ENCODE data around the gene SPATA2. TPM values are rescaled to one million over a fixed set of nuclear protein-coding genes. Genes with fewer than 3 reads are reported as not detected.

Gene SPATA2
- total and polyA plus RNA-seq, 2 donors (not counting 3 experiments of a cell fraction or from before 2014, with no cell fraction given) = 4.9 to 6.1 TPM

- TF ChIP-seq GATA2 (IDR thresholded peaks at IDR 0.05; ENCODE audit: insufficient read depth, insufficient read length, low read depth, low read length) (no peak), EZH2 (IDR thresholded peaks at IDR 0.05; ENCODE audit: borderline replicate concordance, low read depth, low read length, severe bottlenecking) (no peak), JUN (IDR thresholded peaks at IDR 0.05; ENCODE audit: borderline replicate concordance, insufficient read depth, insufficient read length, low read depth) (no peak), CTCF (IDR thresholded peaks at IDR 0.05; ENCODE audit: extremely low read depth in 1 of 2, insufficient read depth in 1 of 2, low read depth in 1 of 2, low read length in 2 of 2) (no peak), MAX (IDR thresholded peaks at IDR 0.05; ENCODE audit: insufficient read depth, insufficient read length) (no peak), POLR2AphosphoS5 (IDR thresholded peaks at IDR 0.05; ENCODE audit: insufficient read depth, low read depth, low read length) (no peak), FOS (IDR thresholded peaks at IDR 0.05; ENCODE audit: borderline replicate concordance, insufficient read depth, low read length) (no peak), POLR2A (IDR thresholded peaks at IDR 0.05; ENCODE audit: low read depth, low read length) (no peak), MYC (IDR thresholded peaks at IDR 0.05; ENCODE audit: low read depth, low read length) (no peak)
- no peak overlapping the region for H3K4me2 ChIP-seq (ENCODE audit: insufficient read depth, low read length)
- H3K27ac ChIP-seq (ENCODE audit: insufficient read depth, low read depth, low read length) = no peak overlapping the region
- FAIRE-seq (no peak), DNase-seq (ENCODE audit: low read depth, low spot score) (no peak)
- H3K4me1 ChIP-seq (ENCODE audit: control insufficient read depth, extremely low read depth, insufficient read depth, low read length) = peaks cover 20% of the 10 kb centered on the region
- CTCF ChIA-PET = interaction anchor here (0.6 to 6.6 kb wide), 29 partner anchors 9 to 502 kb away, joined by 3 to 69 read pairs (median 6); no protein-coding TSS in a partner anchor
- no peaks in the 10 kb centered on the region for H3K79me2 ChIP-seq (ENCODE audit: control insufficient read depth, insufficient read depth, low read length)
- no peaks in the 10 kb centered on the region for H3K27me3 ChIP-seq (ENCODE audit: control insufficient read depth in 2 of 2, insufficient read depth in 2 of 2, low read length in 2 of 2)
- POLR2A ChIA-PET = no interaction called here
- H2AFZ ChIP-seq (ENCODE audit: low read depth, low read length) = no peak overlapping the region
- H3K9me3 ChIP-seq (replicated peaks; ENCODE audit: control insufficient read depth, insufficient read depth, low read length) = no peaks in the 10 kb centered on the region
- H4K20me1 ChIP-seq (replicated peaks; ENCODE audit: control insufficient read depth, extremely low read depth, insufficient read depth, low read length) = no peaks in the 10 kb centered on the region
- no TSS peak for BruUV-seq (replicated peaks)
- intact Hi-C loops (cut with micrococcal nuclease) = loop anchor here (1.0 kb wide), 2 partner anchors 276 to 346 kb away; no protein-coding TSS in a partner anchor
- dilution Hi-C loops (cut with MboI; ENCODE audit: extremely low pct_ligation_motif_present, low sequenced_read_pairs) = no loop called here
- H3K9me1 ChIP-seq (replicated peaks; ENCODE audit: control insufficient read depth, extremely low read depth, insufficient read depth, low read length) = no peaks in the 10 kb centered on the region
- no peak overlapping the region for H3K9ac ChIP-seq (replicated peaks; ENCODE audit: extremely low read depth, insufficient read depth, low read length)
- peaks cover 0 to 13% of the 10 kb centered on the region in 2 experiments for H3K36me3 ChIP-seq (ENCODE audit: control insufficient read depth in 2 of 2, extremely low read depth in 1 of 2, insufficient read depth in 2 of 2, low read length in 2 of 2)
- no peak overlapping the region for H3K4me3 ChIP-seq (replicated peaks in 1 of 3; ENCODE audit: insufficient read depth in 1 of 3, low read depth in 1 of 3, low read length in 3 of 3)
These were observed 27.8 kb downstream of the SPATA2 start for GRCh38 chr20:49887251-49888211.

Measured in endothelial cell of umbilical vein (primary cell).